HG03066 (cell line): Measurements from ENCODE around the gene ZNF555.
"Not testable (repeated sequence)": the region's sequence is repeated elsewhere in the genome, so short reads cannot be mapped to it uniquely, and the experiment has no call there.

Experiments
- ATAC-seq: cut with Tn5 transposase; IDR thresholded peaks from one replicate; pipeline ENCODE4 v1.9.1; 2021; ENCODE audit warnings: low read depth; ENCODE audit not compliant: unreplicated experiment

ZNF555 gene

DNA sequence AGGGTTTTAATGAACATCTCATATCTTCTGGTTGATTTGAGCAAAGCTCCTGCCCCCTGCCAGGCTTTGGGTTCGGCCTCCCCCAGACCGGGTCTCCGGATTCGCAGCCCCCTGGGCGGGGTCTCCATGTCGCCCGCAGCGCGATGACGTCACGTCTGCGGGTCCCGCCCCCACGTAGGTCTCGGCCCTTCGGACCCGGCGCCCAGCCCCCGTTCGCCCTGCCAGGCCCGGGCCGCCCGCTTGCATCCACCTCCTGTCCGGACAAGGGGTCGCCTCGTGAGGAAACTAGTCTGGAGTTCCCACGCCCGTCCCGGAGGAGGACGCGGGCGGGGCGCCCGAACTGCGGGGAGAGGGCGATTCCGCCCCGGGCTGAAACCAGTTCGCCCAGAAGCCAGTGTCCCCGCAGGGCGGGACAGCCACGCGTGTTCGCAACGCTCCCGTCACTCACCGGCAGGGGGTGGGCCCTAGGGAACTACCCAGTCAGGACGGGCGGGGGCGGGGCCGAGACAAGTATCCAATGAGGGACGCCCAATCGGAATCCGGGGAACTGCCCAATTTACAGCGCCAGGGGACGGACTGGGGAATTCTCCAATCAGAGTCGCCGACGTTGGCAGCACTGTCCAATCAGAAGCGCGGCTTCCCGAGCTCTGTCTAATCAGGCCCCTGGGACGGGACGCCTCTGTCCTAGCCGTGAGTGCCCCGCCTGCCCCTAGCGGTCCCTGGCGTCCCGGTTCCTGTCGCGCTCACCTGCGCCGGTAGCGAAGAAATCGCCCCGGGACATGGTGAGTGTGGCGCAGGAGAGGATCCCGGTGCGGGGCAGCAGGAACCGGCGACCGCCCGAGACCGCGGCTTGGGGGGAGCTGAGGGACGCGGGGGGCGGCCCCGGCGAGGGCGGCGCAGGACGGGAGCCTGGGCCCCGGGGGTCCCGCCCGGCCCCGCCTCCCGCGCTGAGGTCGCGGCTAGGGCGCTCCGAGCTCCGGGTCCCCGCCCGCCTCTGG is at the start of gene ZNF555:
Gene ZNF555 (plus strand): TSS at position 682 of the 998 bp plus-strand sequence. CDS start 98 bp downstream, at position 780.
- peak; percentile 86 for ATAC-seq

DNA sequence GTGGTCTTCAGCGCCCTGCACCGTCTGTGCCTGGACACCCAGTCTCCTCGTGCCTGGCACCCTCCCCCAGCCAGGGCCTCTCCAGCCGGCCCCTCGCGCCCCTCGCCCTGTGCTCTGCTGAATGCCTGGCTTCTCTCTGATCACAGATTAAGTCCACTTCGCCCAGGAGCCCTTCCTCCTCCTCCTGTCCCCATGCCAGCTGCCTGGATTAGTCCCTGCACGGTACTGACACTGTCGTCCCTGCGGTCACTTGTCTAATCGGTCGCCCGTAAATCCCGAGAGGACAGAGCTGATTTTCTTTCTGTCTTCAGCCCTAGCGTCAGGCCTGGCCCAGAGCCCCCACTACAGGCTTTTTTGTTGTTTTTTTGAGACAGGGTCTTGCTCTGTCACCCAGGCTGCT is 49.4 kb upstream of the ZNF555 start:
- ATAC-seq: no peak

DNA sequence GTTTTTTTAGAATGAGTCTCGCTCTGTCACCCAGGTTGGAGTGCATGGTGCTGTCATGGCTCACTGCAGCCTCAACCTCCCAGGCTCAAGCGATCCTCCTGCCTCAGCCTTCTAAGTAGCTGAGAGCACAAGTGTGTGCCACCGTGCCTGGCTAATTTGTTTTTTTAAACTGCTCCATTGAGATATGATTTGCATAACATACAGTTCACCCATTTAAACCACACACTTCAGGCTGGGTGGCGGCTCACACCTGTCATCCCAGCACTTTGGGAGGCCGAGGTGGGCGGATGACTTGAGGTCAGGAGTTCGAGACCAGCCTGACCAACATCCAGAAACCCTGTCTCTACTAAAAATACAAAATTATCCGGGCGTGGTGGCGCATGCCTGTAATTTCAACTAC is 48.6 kb upstream of the ZNF555 start:
- not testable (repeated sequence) for ATAC-seq

DNA sequence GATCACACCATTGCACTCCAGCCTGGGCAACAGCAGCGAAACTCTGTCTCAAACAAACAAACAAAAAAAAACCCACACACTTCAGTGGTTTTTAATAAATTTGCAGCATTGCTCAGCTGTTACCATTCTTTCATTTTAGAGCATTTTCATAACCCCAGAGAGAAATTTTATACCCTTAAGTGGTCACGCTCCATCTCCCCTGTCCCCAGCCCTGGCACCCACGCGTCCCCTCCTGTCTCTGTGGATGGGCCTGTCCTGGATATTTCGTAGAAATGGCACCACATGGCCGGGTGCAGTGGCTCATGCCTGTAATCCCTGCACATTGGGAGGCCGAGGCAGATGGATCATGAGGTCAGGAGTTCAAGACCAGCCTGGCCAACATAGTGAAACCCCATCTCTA is 48.1 kb upstream of the ZNF555 start:
- no peak for ATAC-seq

DNA sequence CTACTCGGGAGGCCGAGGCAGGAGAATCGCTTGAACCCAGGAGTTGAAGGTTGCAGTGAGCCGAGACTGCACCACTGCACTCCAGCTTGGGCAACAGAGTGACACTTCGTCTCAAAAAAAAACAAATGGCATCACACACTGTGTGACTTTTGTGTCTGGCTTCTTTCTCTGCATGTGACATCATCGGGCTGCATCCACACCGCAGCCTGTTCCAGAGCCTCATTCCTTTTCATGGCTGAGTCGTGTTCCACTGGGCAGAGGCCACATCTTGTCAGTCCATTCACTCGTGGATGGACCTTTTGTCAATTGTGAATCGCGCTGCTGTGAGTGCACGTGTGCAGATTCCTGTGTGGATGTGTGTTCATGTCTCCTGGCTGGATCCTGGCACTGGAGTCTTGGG is 47.7 kb upstream of the ZNF555 start:
- ATAC-seq: no peak

DNA sequence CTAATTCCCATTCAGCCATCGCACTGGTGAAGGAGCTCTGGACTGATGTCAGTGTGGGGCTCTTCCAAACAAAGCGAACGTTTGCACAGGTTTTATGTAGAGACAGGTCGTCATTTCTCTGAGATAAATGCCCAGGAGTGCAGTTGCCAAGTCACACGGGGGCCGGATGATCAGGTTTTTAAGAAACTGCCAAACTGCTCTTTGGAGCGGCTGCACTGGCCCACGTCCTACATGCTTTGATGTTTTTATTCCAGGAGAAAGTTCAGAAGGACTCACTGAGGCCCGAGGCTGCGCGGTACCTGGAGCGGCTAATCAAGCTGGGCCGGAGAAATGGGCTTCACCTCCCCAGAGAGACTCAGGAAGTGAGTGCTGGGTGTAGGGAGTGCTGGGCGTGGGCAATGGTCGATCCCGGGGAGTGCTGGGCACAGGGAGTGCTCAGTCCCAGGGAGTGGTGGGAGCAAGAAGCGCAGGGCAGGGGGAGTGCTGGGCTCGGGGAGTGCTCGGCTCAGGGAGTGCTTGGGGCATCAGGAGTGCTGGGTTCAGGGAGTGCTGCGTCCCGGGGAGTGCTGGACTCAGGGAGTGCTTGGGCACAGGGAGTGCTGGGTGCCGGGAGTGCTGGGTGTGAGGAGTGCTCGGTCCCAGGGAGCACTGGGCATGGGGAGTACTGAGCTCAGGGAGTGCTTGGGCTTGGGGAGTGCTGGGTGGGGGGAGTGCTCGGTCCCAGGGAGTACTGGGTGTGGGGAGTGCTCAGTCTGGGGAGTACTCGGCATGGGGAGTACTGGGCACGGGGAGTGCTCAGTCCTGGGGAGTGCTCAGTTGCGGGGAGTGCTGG is 45.2 kb upstream of the ZNF555 start:
- no peak for ATAC-seq

DNA sequence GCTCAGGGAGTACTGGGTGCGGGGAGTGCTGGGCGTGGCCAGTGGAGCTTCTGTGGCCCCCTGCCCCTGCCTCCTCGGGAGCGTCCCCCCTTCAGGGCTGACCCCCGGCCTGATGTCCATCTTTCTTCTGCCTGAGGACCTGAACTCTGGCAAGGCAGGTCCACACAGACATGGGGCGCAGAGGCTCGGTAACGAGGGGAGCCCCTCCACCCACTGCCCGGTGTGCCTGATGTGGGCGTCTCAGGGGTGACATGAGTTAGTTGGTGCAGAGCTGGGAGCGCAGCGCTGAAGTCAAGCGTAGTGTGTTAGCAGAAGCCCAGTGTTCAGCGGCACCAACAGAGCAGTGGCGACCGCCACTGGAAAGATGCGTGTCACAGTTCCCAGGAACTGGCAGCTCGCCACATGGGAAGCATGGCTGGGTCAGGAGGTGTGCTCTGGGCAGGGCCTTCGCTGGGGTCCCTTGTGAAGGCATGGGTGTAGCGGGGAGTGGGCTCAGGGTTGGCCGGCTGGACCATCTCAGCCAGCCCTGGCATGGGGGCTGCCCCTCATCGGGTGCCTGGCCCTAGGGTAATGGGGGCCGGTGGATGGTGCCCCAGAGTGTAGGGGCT is 44.5 kb upstream of the ZNF555 start:
- ATAC-seq: no peak

DNA sequence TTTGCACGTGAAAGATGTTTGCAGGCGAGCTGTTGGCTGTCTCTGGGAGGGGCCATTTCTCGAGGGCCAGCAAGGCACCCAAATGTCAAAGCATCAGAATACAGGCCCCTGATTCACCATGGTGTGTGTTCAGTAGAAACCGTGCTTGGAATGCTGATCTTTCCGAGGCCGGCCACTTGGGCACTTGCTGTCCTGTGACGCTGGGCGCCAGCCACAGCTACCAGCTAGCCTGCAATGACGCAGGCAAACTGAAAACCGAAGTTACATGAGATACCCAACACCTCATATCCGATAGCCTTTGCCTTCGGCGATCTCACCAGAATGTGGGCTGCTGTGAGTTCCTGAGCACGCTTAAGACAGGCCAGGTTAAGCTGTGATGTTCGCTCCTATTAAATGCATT is 44.0 kb upstream of the ZNF555 start:
- no peak for ATAC-seq

DNA sequence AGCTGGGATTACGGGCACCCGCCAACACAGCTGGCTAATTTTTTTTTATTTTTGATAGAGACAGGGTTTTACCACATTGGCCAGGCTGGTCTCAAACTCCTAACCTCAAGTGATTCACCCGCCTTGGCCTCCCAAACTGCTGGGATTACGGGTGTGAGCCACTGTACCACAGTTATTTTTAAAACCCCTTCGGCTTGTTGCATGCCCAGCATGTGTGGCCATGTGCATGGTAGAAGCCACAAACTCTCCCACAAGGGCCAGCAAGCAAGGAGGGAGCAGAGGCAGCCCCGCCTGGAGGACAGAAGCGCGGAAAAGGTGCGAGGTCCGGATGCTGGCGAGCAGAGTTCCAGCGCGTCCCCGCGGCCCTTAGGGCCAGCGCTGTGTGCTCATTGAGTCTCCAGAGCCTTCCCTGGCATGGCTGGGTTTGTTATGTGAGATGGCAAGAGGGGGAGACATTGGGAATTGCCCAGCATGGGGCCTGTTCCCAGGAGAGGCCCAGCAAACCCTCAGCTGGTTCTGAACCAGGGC is 43.1 kb upstream of the ZNF555 start:
- ATAC-seq: no peak

DNA sequence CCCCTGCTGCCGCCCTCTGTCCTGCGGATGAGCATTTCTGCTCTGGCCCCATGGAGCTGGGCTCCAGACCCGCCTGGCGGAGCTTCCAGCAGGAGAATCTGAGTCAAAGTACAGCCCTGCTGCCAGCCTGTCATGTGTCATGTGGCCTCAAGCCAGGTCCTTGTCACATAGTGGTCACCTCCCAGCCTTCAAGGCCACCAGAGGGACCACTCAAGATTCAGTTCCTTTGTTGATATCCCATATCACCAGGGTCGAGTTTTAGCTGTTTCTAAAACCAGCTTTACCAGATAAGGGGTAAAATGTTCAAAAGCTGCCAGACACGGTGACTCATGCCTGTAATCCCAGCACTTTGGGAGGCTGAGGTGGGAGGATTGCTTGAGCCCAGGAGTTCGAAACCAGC is 42.5 kb upstream of the ZNF555 start:
- ATAC-seq: no peak

DNA sequence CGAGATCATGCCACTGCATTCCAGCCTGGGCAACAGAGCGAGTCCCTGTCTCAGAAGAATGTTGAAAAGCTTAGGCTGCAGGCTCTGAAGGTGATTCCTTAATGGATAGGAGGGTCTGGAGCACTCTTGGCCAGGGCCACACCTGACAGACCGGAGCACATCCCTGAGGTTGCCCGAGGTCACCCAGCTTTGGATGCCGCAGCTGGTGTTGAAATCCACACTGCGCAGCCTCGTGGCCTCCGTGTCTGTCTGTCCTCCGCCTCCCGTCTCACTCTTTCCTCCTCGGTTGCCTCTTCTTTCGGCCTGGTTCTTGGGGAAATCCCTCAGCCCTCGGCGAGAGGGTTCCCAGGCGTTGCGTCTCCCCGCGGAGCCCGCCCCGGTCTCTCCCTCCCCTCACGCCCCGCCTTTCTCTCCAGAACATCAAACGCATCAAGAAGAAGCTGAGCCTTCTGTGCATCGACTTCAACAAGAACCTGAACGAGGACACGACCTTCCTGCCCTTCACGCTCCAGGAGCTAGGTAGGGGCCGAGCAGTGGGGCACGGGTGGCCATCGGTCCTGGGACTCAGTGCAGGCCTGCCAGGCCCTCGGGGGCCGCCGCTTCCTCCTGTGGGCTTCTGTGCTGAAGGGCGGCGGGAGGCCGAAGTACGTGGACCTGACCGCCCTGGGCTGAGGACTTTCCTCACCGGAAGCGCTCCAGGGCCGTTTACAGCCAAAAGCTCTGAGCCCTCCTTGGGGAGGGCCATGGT is 41.8 kb upstream of the ZNF555 start:
- ATAC-seq: no peak

DNA sequence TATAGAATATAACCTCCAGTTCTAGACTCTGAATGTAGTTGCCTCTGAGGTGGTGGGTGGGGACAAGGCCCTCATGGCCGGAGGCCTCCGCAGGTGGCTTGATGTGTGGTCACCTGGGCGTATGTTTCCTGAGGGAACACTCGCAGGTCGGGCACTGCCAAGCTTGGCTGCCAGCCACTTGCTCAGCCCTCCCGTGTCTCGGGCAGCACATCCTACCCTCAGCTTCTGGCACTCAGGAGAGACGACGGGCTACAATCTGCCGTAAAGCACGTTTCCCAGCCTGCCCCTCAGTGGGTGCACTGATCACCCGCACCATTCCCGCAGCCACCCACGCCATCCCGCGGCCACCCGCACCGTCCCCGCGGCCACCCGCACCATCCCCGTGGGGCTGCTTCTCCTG is 40.8 kb upstream of the ZNF555 start:
- no peak for ATAC-seq

DNA sequence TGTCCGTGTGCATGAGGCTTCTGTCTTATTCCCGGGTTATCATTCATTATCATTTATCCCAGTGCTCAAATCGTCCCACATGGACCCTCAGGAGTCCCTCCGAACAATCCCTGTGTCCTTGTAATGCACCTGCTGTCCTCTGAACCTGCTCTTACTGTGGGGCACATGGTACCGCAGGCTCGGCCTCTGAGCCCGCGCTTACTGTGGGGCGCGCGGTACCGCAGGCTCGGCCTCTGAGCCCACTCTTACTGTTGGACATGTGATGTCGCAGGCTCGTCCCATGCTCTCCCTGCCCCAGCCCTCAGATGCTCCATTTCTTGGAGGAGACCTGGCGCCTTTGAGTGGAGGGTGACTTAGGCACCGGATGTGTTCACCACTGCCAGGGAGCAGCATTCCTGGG is 38.4 kb upstream of the ZNF555 start:
- no peak for ATAC-seq

DNA sequence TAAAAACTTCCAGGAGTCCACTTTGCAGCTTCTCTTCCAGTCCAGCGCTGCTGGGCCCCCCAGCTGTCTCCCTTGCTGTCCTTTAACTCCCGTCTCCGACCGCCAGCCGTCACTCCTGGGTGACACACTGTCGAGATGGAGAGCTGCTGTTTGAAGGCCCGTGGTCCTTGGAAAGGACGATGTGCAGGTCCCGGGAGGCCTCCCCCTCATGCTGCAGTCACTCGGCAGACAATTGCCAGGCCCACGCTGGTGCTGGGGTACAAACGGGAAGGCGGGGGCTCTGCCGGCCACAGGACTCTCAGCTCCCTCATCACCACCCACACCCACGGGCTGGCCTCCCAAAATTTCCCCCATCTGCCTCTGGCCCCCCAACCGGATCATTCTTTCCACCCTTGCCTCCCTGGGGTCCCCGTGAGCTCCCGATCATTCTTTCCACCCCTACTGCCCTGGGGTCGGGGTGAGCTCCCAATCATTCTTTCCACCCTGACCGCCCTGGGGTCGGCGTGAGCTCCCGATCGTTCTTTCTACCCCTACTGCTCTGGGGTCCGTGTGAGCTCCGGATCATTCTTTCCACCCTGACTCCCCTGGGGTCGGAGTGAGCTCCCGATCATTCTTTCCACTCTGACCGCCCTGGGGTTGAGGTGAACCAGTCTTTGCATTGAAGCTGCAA is 37.7 kb upstream of the ZNF555 start:
- no peak for ATAC-seq

DNA sequence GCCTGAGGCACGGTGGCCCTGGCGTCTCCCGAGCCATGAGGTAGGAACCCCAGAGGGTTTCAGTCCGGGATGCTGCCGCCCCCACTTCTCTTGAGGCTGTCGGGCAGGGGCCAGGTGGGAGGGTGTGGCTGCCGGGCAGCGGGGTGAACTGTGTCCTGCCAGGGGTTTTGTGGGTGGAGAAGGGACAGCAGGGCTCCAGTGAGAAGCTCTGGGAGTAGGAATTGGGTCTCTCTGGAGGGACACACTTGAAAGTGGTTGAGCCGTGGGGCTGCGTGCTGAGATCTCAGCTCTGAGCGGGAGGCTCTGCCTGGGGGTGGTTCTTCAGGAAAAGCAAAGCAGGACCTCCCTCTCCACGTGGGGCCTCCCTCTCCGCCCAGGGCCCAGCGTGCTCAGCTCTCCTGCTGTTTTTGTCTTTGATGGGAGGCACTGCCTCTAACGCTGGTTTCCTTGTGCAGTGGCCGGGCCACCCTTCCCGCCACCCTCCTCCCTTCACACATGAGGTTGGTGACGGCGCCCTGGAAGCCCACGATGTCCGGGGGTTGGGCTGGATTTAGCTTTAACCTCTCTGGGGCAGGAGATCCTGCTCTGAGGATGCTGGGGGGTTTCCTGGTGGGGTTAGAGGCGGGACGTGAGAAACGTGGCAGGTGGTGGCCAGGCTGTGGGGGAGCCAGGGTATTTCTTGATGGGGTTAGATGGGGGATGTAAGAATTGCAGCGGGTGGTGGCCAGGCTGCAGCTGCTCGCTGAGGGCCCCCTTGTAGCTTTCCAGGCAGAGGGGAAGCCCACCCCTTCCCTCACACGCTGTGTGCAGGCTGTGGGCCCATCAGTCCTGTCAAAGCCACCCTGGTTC is 36.9 kb upstream of the ZNF555 start:
- ATAC-seq: no peak

DNA sequence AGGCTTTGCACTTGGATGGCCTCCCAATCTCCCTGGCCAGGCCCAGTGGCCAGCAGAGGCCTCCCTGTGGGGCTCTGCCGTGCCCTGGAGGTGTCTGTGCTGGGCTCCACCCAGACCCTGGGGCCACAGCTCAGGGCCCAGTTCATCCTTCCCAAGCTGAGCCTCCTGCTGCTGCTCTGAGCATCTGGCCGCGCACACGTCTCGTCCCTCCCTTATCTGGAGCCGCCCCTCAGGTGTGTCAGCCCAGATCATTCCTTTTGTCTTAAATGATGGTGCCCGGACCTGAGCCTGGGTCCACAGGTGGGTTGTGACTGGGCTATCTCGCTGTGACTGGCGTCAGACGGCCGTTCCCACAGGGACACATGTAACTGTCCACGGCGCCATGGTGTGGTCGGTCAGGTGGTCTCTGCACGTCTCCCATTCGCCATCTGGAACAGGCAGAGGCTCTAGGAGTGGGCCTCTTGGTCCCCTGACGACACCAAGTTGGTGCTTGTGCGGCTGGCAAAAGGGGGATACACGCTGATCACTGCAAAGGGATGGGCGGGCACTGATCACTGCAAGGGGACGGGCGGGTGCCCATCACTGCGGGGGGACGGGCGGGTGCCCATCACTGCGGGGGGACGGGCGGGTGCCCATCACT is 35.9 kb upstream of the ZNF555 start:
- ATAC-seq: no peak

DNA sequence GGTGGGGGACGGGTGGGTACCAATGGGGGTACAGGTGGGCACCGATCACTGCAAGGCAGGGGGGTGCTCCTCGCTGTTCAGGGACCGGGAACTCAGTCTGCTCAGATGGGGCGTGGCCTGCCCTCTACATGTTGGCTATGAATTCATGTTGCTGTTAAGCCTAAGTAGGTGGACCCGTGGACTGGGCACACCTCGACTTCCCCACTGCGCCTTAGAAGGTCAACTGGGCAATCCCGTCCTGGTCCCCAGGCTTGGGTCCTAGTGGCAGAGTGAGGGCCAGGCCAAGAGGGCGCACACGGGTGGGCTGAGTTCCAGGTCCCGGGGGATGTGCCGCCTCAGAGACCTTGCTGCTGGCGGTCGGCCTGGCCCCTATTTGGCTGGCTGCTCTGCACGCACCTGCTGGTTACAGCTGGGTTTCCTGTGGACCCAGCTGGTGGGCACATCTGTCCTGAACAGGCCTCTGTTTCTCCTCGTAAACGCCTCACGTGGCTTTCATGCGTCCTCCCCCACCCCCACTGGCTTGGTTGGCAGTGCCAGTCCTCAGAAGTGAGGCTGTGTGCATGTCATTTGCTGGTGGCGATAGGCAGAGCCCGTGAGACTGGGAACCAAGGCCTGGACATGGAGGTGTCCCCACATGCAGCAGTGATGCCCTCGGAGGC is 35.2 kb upstream of the ZNF555 start:
- ATAC-seq: no peak
